Measurements from ENCODE around the gene NEU4.

The NEU4 gene

GRCh38 chr2:241850544-241851324 is 41.7 kb downstream of the NEU4 start:
- no peak overlapping the region for H3K4me3 ChIP-seq (ENCODE audit: low read depth, low read length)
- in situ Hi-C loops (cut with HindIII; ENCODE audit: low sequenced_read_pairs): no loop called here
- no peak for TF ChIP-seq CTCF (IDR thresholded peaks at IDR 0.05; ENCODE audit: low read depth, low read length, missing control alignments)
- no peak for DNase-seq (ENCODE audit: low read depth)

- no peak overlapping the region for H3K4me3 ChIP-seq (ENCODE audit: low read depth, low read length)
- TF ChIP-seq CTCF (IDR thresholded peaks at IDR 0.05; ENCODE audit: low read depth, low read length, missing control alignments): no peak
- DNase-seq (ENCODE audit: low read depth): no peak
- in situ Hi-C loops (cut with HindIII; ENCODE audit: low sequenced_read_pairs): no loop called here
Observed at GRCh38 chr2:241851325-241852115, 42.5 kb downstream of the NEU4 start.

- no peak for DNase-seq (ENCODE audit: low read depth)
- in situ Hi-C loops (cut with HindIII; ENCODE audit: low sequenced_read_pairs): no loop called here
- no peak for TF ChIP-seq CTCF (IDR thresholded peaks at IDR 0.05; ENCODE audit: low read depth, low read length, missing control alignments)
- no peak overlapping the region for H3K4me3 ChIP-seq (ENCODE audit: low read depth, low read length)
Observed at GRCh38 chr2:241852116-241852980, 43.4 kb downstream of the NEU4 start.

- no peak for TF ChIP-seq CTCF (IDR thresholded peaks at IDR 0.05; ENCODE audit: low read depth, low read length, missing control alignments)
- in situ Hi-C loops (cut with HindIII; ENCODE audit: low sequenced_read_pairs): no loop called here
- no peak overlapping the region for H3K4me3 ChIP-seq (ENCODE audit: low read depth, low read length)
- no peak for DNase-seq (ENCODE audit: low read depth)
Observed at GRCh38 chr2:241852981-241853631, 44.1 kb downstream of the NEU4 start.

GRCh38 chr2:241853651-241854341 is 44.8 kb downstream of the NEU4 start:
- in situ Hi-C loops (cut with HindIII; ENCODE audit: low sequenced_read_pairs): no loop called here
- TF ChIP-seq CTCF (IDR thresholded peaks at IDR 0.05; ENCODE audit: low read depth, low read length, missing control alignments): no peak
- no peak overlapping the region for H3K4me3 ChIP-seq (ENCODE audit: low read depth, low read length)
- no peak for DNase-seq (ENCODE audit: low read depth)
